HEK293 (cell line): ENCODE measurements around the gene TRAPPC1.

Experiments used
- CTCF ChIA-PET: fragments of 350-600 bp; formaldehyde crosslinking; extraction: SDS; loops from one replicate; lab custom pipeline; 2021; ENCODE audit warnings: antibody characterized with exemption; lab: Yijun Ruan, JAX
- POLR2A ChIA-PET: fragments of 300-600 bp; formaldehyde crosslinking; extraction: SDS; loops from one replicate; lab custom pipeline; 2020; ENCODE audit warnings: antibody characterized with exemption, inconsistent platforms; lab: Yijun Ruan, JAX
- H3K27ac ChIP-seq: fragments of 200-500 bp; sonication (Bioruptor generic); 2 replicates; pipeline ENCODE4 v1.5.1; 2014; ENCODE audit warnings: low read depth, low read length, control low read depth, inconsistent platforms; ENCODE audit errors: extremely low read depth
- H3K36me3 ChIP-seq, 2 experiments: fragments of 200-500 bp in 1 of 2; sonication (Bioruptor generic) in 1 of 2; 1 replicate in 1 of 2; 2 replicates in 1 of 2; pipeline ENCODE4 v1.5.1; 2014 to 2017; ENCODE audit warnings: inconsistent platforms in 2 of 2, low read length in 2 of 2; ENCODE audit not compliant: control insufficient read depth in 2 of 2, insufficient read depth in 1 of 2
- H3K4me1 ChIP-seq: fragments of 200-500 bp; sonication (Bioruptor generic); 2 replicates; pipeline ENCODE4 v1.5.1; 2014; ENCODE audit warnings: mild to moderate bottlenecking, low read length, inconsistent platforms; ENCODE audit not compliant: control insufficient read depth, insufficient read depth
- H3K4me3 ChIP-seq: 2 replicates; pipeline ENCODE4 v1.5.1; 2011; ENCODE audit warnings: low read depth, mild to moderate bottlenecking, control low read depth, low read length, moderate library complexity
- H3K9me3 ChIP-seq: fragments of 200-500 bp; sonication (Bioruptor generic); 2 replicates; pipeline ENCODE4 v1.5.1; 2014; ENCODE audit warnings: low read depth, low read length, inconsistent platforms; ENCODE audit not compliant: control insufficient read depth, insufficient read depth
- HIC1 ChIP-seq: fragments of 450-650 bp; formaldehyde crosslinking; IDR thresholded peaks from 2 replicates; pipeline ENCODE4 v1.5.1; 2016; ENCODE audit warnings: missing biosample characterization, missing genetic modification characterization
- SCRT1 ChIP-seq: fragments of 450-650 bp; formaldehyde crosslinking; IDR thresholded peaks from 2 replicates; pipeline ENCODE4 v1.5.1; 2016; ENCODE audit warnings: missing biosample characterization, missing genetic modification characterization, borderline replicate concordance
- ZNF10 ChIP-seq: fragments of 450-650 bp; formaldehyde crosslinking; IDR thresholded peaks from 2 replicates; pipeline ENCODE4 v1.5.1; 2017; ENCODE audit warnings: missing biosample characterization, missing genetic modification characterization
- ZNF132 ChIP-seq: fragments of 450-650 bp; formaldehyde crosslinking; IDR thresholded peaks from 2 replicates; pipeline ENCODE4 v1.5.1; 2017; ENCODE audit warnings: missing biosample characterization, missing genetic modification characterization, borderline replicate concordance
- ZNF148 ChIP-seq: fragments of 450-650 bp; formaldehyde crosslinking; IDR thresholded peaks from 2 replicates; pipeline ENCODE4 v1.5.0; 2017; ENCODE audit warnings: missing biosample characterization, missing genetic modification characterization, borderline replicate concordance
- ZNF214 ChIP-seq: fragments of 450-650 bp; formaldehyde crosslinking; IDR thresholded peaks from 2 replicates; pipeline ENCODE4 v1.5.1; 2017; ENCODE audit warnings: missing biosample characterization, mild to moderate bottlenecking, missing genetic modification characterization, borderline replicate concordance
- ZNF280D ChIP-seq: fragments of 450-650 bp; formaldehyde crosslinking; IDR thresholded peaks from 2 replicates; pipeline ENCODE4 v1.5.1; 2016; ENCODE audit warnings: missing biosample characterization, missing genetic modification characterization
- ZNF394 ChIP-seq: fragments of 450-650 bp; formaldehyde crosslinking; IDR thresholded peaks from 2 replicates; pipeline ENCODE4 v1.5.1; 2016; ENCODE audit warnings: missing biosample characterization, missing genetic modification characterization, mild to moderate bottlenecking, moderate library complexity, borderline replicate concordance
- ZNF416 ChIP-seq: fragments of 450-650 bp; formaldehyde crosslinking; IDR thresholded peaks from 2 replicates; pipeline ENCODE4 v1.5.1; 2016; ENCODE audit warnings: missing biosample characterization, missing genetic modification characterization
- ZNF555 ChIP-seq: fragments of 450-650 bp; formaldehyde crosslinking; conservative IDR thresholded peaks from 2 replicates; pipeline ENCODE4 v1.5.1; 2017; ENCODE audit warnings: missing biosample characterization, mild to moderate bottlenecking, missing genetic modification characterization, inconsistent platforms
- ZNF660 ChIP-seq: fragments of 450-650 bp; IDR thresholded peaks from 2 replicates; pipeline ENCODE4 v1.5.1; 2018; ENCODE audit warnings: missing biosample characterization, mild to moderate bottlenecking, missing genetic modification characterization
- ZNF777 ChIP-seq: fragments of 450-650 bp; formaldehyde crosslinking; IDR thresholded peaks from 2 replicates; pipeline ENCODE4 v1.5.1; 2017; ENCODE audit warnings: missing biosample characterization, missing genetic modification characterization, borderline replicate concordance
- TF ChIP-seq, protein P1 (sequence below): fragments of 450-650 bp; formaldehyde crosslinking; IDR thresholded peaks from 2 replicates; pipeline ENCODE4 v1.5.1; 2016; ENCODE audit warnings: missing biosample characterization, missing genetic modification characterization
- TF ChIP-seq, protein P2 (sequence below): fragments of 450-650 bp; IDR thresholded peaks from 2 replicates; pipeline ENCODE4 v1.5.1; 2018; ENCODE audit warnings: missing biosample characterization, missing genetic modification characterization

Gene TRAPPC1

GRCh38 chr17:7967751-7968150 lies 36.0 kb upstream of the TRAPPC1 start:
- Histone ChIP-seq H3K4me3 (no peak overlapping the region), H3K36me3 (no peaks in the 10 kb centered on the region), H3K9me3 (no peaks in the 10 kb centered on the region), H3K27ac (no peak overlapping the region), H3K4me1 (no peaks in the 10 kb centered on the region)
- POLR2A ChIA-PET, result no interaction called here
- CTCF ChIA-PET, result interaction anchor here (1.2 kb wide), 1 partner anchor 21 kb away, joined by 4 read pairs; no protein-coding TSS in a partner anchor
- TF ChIP-seq SCRT1 (tag by site-specific recombination) (no peak), ZNF777 (no peak), ZNF148 (tag by site-specific recombination) (no peak), ZNF10 (tag by site-specific recombination) (no peak), ZNF394 (tag by site-specific recombination) (no peak), ZNF660 (no peak), ZNF416 (tag by site-specific recombination) (no peak), ZNF132 (tag by site-specific recombination) (no peak), HIC1 (tag by site-specific recombination) (no peak), ZNF555 (tag by site-specific recombination) (no peak), ZNF280D (no peak), ZNF214 (tag by site-specific recombination) (no peak)
- TF ChIP-seq, protein P1, sequence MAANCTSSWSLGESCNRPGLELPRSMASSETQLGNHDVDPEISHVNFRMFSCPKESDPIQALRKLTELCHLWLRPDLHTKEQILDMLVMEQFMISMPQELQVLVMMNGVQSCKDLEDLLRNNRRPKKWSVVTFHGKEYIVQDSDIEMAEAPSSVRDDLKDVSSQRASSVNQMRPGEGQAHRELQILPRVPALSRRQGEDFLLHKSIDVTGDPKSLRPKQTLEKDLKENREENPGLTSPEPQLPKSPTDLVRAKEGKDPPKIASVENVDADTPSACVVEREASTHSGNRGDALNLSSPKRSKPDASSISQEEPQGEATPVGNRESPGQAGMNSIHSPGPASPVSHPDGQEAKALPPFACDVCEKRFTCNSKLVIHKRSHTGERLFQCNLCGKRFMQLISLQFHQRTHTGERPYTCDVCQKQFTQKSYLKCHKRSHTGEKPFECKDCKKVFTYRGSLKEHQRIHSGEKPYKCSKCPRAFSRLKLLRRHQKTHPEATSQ (tag by site-specific recombination), result no peak
- TF ChIP-seq, protein P2, sequence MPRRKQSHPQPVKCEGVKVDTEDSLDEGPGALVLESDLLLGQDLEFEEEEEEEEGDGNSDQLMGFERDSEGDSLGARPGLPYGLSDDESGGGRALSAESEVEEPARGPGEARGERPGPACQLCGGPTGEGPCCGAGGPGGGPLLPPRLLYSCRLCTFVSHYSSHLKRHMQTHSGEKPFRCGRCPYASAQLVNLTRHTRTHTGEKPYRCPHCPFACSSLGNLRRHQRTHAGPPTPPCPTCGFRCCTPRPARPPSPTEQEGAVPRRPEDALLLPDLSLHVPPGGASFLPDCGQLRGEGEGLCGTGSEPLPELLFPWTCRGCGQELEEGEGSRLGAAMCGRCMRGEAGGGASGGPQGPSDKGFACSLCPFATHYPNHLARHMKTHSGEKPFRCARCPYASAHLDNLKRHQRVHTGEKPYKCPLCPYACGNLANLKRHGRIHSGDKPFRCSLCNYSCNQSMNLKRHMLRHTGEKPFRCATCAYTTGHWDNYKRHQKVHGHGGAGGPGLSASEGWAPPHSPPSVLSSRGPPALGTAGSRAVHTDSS (tag by site-specific recombination), result no peak
